ENCODE results near the gene POLR1G. TPM values are rescaled to one million over a fixed set of nuclear protein-coding genes. Genes with fewer than 3 reads are reported as not detected.

POLR1G gene
- total and polyA plus RNA-seq, 9 of the 15 experiments (the other 6 are each of a cell fraction or from before 2014, with no cell fraction given) = 3.0 to 50.1 (median 27.4) TPM

DNA sequence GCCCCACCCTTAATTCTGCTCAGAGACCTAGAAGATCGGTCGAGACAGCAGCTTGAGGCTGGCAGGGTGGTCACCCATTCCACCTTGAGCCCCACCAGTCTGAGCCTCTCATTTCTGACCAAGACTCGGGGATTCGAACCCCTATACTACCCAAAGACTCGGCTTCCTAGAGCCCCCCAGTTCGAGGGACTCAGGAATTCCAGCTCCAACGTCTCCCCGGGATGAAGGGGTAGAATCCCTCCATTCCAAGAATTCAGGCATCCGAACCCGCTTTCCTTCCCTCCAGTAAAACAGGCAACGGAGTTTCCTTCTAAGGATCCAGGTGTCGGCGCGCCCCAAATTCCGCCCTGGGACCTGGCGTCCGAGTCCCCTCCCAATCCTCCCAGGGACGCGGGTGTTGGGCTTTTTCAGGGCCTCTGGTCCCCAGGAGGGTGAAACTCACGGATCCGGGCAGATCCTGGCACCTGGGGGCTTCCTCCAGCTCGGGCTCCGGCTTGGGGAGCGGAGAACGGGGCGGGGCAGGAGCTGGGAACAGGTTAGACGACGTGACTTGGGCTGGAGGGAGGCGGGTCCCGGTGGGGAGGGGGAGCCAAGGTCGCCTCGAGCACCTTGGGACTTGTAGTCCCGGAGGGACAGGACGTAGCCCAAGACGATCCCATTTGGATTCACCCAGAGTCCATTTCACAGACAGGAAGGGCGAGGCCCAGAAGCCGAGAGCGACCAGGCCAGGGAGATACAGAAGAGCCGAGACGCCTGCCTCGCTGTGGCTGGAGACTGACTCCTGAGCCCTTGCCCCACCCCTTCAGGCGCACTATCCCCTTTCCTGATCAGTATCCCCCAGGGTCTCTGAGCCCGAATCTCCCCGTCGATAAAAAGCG lies 1.6 kb upstream of the POLR1G start, which contains the start of gene PPP1R13L (continued):
- TF ChIP-seq PCBP1 (IDR thresholded peaks at IDR 0.05; ENCODE audit: low read depth, low read length, poor library complexity, severe bottlenecking) (no peak), NONO (IDR thresholded peaks at IDR 0.05; ENCODE audit: low read depth in 2 of 2, low read length in 1 of 2) (no peak), SMARCB1 (IDR thresholded peaks at IDR 0.05; ENCODE audit: insufficient read length, low read depth) (no peak), SIN3B (IDR thresholded peaks at IDR 0.05; ENCODE audit: low read depth) (no peak), ZNF316 (IDR thresholded peaks at IDR 0.05) (no peak), CHD4 (IDR thresholded peaks at IDR 0.05; ENCODE audit: insufficient read depth, insufficient replicate concordance, low read depth, low read length, poor library complexity, severe bottlenecking) (no peak), HNRNPUL1 (IDR thresholded peaks at IDR 0.05; ENCODE audit: low read length) (no peak), BRCA1 (IDR thresholded peaks at IDR 0.05) (no peak), BRCA1 (CRISPR knock-in tag; IDR thresholded peaks at IDR 0.05) (no peak), ZNF174 (CRISPR knock-in tag; IDR thresholded peaks at IDR 0.05) (no peak), ZSCAN29 (IDR thresholded peaks at IDR 0.05) (no peak), NEUROD1 (IDR thresholded peaks at IDR 0.05; ENCODE audit: borderline replicate concordance, low read depth, low read length, partially characterized antibody) (peak; percentile 15), KLF1 (tag; IDR thresholded peaks at IDR 0.05) (no peak), EGR1 (conservative IDR thresholded peaks at IDR 0.05) (no peak)
- TF ChIP-seq, protein P1, sequence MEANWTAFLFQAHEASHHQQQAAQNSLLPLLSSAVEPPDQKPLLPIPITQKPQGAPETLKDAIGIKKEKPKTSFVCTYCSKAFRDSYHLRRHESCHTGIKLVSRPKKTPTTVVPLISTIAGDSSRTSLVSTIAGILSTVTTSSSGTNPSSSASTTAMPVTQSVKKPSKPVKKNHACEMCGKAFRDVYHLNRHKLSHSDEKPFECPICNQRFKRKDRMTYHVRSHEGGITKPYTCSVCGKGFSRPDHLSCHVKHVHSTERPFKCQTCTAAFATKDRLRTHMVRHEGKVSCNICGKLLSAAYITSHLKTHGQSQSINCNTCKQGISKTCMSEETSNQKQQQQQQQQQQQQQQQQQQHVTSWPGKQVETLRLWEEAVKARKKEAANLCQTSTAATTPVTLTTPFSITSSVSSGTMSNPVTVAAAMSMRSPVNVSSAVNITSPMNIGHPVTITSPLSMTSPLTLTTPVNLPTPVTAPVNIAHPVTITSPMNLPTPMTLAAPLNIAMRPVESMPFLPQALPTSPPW (CRISPR knock-in tag; IDR thresholded peaks at IDR 0.05) = peak; percentile 71
- TF ChIP-seq, protein P2, sequence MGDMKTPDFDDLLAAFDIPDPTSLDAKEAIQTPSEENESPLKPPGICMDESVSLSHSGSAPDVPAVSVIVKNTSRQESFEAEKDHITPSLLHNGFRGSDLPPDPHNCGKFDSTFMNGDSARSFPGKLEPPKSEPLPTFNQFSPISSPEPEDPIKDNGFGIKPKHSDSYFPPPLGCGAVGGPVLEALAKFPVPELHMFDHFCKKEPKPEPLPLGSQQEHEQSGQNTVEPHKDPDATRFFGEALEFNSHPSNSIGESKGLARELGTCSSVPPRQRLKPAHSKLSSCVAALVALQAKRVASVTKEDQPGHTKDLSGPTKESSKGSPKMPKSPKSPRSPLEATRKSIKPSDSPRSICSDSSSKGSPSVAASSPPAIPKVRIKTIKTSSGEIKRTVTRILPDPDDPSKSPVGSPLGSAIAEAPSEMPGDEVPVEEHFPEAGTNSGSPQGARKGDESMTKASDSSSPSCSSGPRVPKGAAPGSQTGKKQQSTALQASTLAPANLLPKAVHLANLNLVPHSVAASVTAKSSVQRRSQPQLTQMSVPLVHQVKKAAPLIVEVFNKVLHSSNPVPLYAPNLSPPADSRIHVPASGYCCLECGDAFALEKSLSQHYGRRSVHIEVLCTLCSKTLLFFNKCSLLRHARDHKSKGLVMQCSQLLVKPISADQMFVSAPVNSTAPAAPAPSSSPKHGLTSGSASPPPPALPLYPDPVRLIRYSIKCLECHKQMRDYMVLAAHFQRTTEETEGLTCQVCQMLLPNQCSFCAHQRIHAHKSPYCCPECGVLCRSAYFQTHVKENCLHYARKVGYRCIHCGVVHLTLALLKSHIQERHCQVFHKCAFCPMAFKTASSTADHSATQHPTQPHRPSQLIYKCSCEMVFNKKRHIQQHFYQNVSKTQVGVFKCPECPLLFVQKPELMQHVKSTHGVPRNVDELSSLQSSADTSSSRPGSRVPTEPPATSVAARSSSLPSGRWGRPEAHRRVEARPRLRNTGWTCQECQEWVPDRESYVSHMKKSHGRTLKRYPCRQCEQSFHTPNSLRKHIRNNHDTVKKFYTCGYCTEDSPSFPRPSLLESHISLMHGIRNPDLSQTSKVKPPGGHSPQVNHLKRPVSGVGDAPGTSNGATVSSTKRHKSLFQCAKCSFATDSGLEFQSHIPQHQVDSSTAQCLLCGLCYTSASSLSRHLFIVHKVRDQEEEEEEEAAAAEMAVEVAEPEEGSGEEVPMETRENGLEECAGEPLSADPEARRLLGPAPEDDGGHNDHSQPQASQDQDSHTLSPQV (IDR thresholded peaks at IDR 0.05) = no peak
- TF ChIP-seq, protein P3, sequence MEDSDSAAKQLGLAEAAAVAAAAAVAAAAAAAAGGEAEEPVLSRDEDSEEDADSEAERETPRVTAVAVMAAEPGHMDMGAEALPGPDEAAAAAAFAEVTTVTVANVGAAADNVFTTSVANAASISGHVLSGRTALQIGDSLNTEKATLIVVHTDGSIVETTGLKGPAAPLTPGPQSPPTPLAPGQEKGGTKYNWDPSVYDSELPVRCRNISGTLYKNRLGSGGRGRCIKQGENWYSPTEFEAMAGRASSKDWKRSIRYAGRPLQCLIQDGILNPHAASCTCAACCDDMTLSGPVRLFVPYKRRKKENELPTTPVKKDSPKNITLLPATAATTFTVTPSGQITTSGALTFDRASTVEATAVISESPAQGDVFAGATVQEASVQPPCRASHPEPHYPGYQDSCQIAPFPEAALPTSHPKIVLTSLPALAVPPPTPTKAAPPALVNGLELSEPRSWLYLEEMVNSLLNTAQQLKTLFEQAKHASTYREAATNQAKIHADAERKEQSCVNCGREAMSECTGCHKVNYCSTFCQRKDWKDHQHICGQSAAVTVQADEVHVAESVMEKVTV (CRISPR knock-in tag; IDR thresholded peaks at IDR 0.05) = no peak

Measured in K562 (cell line).